SKM-1 (cell line): ENCODE results near the gene PRPF39.
"Not testable (repeated sequence)": the region's sequence is repeated elsewhere in the genome, so short reads cannot be mapped to it uniquely, and the experiment has no call there.

Source experiments
- DNase-seq: peaks from one replicate; lab custom pipeline; 2025; ENCODE audit not compliant: unreplicated experiment; lab: John Stamatoyannopoulos, UW

The PRPF39 gene

GRCh38 chr14:45081096-45081495, 2.8 kb upstream of the PRPF39 start:
- DNase-seq: not testable (repeated sequence)

DNA sequence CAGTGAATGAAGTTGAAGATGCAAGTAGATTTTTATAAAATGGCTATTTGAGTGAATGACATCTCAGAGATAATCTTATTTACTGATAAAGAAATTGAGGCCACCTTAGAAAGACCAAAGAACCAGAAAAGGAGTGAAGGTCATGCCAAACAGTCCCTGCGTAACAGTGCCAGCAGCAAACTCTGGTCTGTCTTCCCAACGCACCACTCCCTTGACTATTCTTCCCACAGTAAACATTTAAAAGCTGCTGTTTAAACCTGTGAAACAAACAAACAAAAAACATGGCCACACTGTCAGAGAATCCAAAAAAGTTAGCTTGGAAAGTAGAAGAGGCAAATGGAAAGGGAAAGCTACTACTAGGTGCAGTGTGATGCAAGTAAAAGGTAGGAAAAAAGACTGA, 1.5 kb upstream of the PRPF39 start:
- DNase-seq: no peak

DNA sequence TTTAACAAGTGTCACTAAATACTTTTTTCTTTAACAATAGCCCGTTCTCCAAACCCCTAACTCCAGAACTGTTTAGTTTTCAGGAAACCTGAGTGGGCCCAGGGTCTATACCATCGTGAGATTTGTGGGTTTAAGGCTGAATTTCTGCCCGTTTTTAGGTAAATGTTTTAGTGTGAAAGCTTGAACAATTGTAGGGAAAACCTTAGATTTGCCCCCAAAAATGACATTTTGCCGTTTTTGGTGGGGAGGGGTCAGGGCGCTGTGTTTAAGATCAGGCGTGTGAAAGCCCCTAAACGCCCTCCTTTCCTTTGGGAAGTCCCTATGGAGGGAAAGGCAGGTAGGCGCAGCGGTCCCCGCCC, 320 bp upstream of the PRPF39 start:
- DNase-seq: no peak

GRCh38 chr14:45084946-45085346, 1.0 kb downstream of the PRPF39 start:
- DNase-seq: no peak

GRCh38 chr14:45089813-45090212, 5.9 kb downstream of the PRPF39 start:
- DNase-seq: no peak

- no peak for DNase-seq
Measured at GRCh38 chr14:45091710-45092109, 7.8 kb downstream of the PRPF39 start.

DNA sequence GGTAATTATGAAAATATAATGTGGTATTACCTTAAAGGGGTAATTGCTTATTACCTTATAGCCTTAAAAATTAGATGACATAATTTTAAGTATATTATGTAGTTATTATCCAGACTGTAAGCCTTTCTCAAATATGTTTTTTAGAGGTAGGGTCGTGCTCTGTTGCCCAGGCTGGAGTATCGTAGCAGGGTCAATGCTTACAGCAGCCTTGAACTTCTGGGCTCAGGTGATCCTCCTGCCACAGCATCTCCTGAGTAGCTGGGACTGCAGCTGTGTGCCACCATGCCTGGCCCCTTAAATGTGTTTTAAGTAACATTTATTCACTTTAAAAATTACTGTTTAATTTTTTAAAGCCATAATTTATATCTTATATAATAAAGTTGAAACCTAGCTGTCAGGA, 10.4 kb downstream of the PRPF39 start:
- DNase-seq: no peak

- DNase-seq: no peak
Measured at GRCh38 chr14:45095143-45095542, 11.2 kb downstream of the PRPF39 start.

DNA sequence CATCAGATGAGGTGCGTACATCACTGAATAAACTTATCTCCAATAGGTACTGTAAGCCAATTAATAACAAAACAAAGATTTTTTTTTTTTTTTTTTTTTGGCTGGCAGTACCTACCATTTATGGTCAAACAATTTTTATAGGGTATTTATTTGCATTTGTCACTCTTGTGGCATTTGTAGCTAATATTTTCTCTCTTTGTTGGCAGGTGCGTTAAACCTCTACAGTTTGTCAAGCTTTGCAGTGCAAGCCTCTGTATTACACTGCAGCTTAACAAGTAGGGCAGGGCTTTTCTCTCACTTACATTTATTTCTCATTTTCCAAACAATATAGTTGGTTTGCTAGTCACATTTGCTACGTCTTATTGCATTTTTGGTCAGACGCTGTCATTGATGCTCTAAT, 12.3 kb downstream of the PRPF39 start:
- DNase-seq: no peak

DNA sequence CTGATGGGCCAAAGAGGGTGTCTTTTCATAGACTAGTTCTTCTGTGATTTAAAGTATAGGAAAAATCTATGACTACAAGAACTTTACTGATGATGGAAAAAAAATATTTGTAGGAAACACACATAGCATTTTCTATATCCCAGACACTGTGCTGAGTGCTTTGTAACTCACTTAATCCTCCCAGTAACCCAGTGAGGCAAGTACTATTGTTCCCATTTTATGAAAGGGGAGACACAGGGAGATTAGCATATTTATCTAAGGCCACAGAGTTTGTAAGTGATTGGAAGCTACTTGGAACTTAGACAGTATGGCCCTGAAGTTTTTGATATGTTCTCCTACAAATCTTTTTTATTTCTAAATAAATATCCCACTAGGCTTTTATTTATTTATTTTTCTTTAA, 19.9 kb downstream of the PRPF39 start:
- DNase-seq: no peak

DNA sequence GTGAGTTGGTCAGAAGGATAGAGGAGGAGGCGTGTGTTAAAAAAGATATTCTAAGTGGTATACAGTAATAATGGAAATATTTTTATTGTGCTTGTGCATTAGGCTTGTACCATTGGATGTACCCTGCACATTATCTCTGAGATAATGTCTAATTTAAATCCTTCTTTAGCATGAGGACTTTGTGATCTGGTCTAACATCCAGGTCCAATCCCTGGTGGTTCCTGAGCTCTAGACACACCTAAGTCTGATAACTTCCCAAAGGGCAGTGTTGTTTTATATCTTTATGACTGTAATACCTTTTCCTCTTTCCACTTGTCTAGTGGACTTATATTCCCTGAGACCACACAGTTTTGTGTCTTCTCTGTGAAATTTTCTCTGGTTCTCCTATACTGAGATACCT, 20.6 kb downstream of the PRPF39 start:
- no peak for DNase-seq

DNA sequence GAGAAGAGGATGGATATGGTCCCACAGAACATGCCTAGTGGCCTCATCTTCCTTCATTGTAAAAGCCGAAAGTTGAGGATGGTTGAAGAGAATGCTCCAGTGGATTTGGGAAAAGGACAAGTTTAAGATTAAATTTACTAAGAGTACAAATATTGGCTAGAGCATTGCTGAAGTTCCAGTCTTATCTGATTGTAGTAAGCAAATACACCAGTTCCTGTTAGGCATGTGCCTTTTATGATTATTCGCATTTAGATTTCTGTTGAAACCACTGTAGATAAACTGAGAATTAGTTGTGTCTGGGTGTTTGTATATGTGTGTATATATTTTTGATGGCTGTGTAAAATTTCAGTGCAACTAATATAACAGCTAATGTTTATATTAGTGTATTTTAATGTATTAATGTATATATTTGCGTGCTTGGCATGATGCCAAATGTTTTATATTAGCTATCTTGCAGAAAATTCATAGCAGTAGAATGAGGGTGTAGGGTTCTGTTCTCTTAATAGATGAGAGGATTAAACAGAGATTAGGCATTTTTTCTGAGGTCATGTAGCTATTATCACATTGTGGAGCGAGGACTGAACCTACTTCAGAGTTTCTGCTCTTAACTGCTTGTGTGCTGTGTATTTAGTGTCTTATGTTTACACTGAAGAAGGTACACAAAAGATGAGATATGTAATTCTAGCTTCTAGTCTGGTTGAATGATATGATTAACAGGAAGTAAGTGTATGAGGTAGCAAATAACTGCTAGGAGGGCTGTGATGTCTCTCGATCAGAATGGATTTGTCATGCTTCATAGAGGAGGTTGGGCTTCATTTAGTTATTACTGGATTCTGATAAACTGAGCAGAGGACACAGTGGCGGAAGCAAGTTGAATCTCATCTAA, 29.2 kb downstream of the PRPF39 start:
- no peak for DNase-seq

GRCh38 chr14:45114327-45114726, 30.4 kb downstream of the PRPF39 start:
- no peak for DNase-seq

GRCh38 chr14:45118594-45118993, 34.7 kb downstream of the PRPF39 start:
- DNase-seq: no peak

DNA sequence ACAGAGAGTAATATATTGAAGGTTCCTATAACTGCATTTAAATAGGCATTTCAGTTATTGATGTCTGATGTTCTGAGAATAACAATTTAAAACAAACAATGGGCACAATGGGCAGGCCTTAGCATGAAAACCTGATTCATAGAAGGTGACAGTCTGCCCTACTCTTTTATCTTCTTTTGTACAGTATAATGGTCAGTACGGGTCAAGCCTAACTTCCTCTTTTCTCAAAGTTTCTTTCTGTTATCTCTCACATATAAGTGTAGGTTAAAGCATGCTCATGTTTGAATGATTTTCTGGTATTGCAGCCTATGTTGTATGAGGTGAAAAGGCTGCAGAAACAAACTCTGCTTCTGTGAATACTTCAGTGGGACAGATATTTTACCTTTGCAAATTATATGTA, 36.2 kb downstream of the PRPF39 start:
- DNase-seq: no peak

DNA sequence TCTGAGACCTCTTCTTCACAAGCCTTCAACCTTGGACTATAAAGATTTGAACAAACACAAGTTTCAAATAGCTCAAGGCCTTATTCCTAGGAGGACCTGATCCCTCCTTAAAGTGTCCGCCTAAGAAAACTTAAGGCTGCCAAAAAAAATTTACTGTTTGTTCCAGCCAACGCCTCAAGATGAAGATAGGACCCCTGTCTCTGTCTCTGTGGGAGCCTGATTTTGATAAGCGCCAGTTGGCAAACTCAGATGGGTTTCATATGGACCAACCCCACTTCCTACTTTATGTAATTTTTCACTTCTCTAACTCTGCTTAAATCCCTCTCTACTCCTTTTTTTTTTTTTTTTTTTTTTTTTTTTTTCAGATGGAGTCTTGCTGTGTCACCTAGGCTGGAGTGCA, 39.4 kb downstream of the PRPF39 start:
- DNase-seq: no peak

- no peak for DNase-seq
Measured at GRCh38 chr14:45125754-45126153, 41.8 kb downstream of the PRPF39 start.

DNA sequence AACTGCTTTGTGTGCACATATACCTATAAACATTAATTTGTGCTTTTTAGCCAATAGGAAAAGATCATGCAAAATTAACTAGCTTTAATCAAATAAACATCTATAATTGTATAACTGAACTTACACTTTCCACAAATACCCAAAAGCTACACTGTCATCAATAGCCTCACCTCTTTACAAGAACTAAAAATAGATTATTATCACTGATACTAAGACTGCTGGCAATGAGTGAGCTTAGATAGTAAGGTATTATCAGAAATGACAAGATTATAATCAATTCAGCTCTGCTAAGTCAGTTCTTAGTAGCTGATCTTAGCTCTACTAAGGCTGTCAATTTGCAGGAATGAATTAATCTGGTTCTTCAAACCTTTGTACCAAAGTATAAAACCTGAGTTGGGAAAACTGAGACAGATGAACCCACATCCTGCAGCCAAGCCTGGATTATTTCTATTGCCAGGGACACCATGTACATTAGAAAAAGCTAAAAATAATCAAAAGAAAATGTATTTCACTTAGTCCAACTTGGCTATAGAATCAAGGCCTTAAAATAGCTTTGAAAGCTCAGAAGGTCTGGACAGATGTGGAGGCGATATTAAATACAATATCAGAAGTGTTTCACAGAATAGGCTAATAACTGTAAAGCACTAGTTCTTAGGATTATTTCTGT, 45.2 kb downstream of the PRPF39 start:
- DNase-seq: no peak

GRCh38 chr14:45133683-45134050, 49.8 kb downstream of the PRPF39 start:
- DNase-seq: no peak

- DNase-seq: peak; percentile 73
Measured at GRCh38 chr14:45134051-45134958, 50.4 kb downstream of the PRPF39 start, which contains the start of gene FKBP3. Gene FKBP3 (minus strand): TSS chr14:45134481. CDS start chr14:45134456, 25 bp downstream.

DNA sequence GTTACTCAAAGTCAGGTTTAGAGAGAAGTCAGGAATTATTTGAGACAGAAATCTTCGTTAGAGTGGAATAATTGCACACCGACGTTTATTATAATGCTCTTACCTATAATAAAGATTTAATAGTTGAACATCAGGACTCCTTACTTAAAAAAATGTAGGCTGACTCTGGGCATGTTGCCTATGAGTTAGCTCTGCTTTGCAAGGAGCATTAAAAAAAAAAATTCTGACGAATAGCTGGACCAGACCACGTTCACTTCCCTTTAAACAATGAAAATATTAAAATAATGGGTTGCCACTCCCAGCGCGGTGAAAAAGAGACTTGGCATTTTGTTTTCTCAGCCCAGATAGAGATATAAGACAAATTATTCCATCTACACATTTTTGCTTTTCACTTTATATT, 51.2 kb downstream of the PRPF39 start:
- DNase-seq: no peak
